ENCODE results near the gene PGM2L1.

GRCh38 chr11:74322667-74323066 is 75.6 kb downstream of the PGM2L1 start:
- TF ChIP-seq EZH2 (IDR thresholded peaks at IDR 0.05; ENCODE audit: borderline replicate concordance, insufficient read depth, low read depth, low read length, poor library complexity, severe bottlenecking) (no peak), CTCF (IDR thresholded peaks at IDR 0.05) (no peak)

Measured in B cell (primary cell).